Glutamatergic neuron (in vitro differentiated cells): ENCODE data around the gene USP30. TPM values are rescaled to one million over a fixed set of nuclear protein-coding genes. Genes with fewer than 3 reads are reported as not detected.
A peak's percentile ranks its signal among the peaks of the same experiment; 100 is the strongest.

Experiments
- DNase-seq: peaks from one replicate; pipeline ENCODE4 v3.0.0; 2022
- H3K27ac Mint-ChIP-seq: one replicate; pipeline ENCODE4 v1.8.0; 2020; ENCODE audit warnings: mild to moderate bottlenecking, mixed read lengths, inconsistent platforms; ENCODE audit not compliant: unreplicated experiment
- H3K27me3 Mint-ChIP-seq: one replicate; pipeline ENCODE4 v1.8.0; 2020; ENCODE audit warnings: mild to moderate bottlenecking, moderate library complexity, mixed read lengths, inconsistent platforms; ENCODE audit not compliant: unreplicated experiment
- H3K36me3 Mint-ChIP-seq: one replicate; pipeline ENCODE4 v1.8.0; 2020; ENCODE audit warnings: mild to moderate bottlenecking, mixed read lengths, inconsistent platforms; ENCODE audit not compliant: unreplicated experiment
- H3K4me1 Mint-ChIP-seq: one replicate; pipeline ENCODE4 v1.8.0; 2020; ENCODE audit warnings: mild to moderate bottlenecking, low read depth, mixed read lengths, inconsistent platforms; ENCODE audit not compliant: unreplicated experiment
- H3K4me3 Mint-ChIP-seq: one replicate; pipeline ENCODE4 v1.8.0; 2020; ENCODE audit warnings: mild to moderate bottlenecking, mixed read lengths, inconsistent platforms; ENCODE audit not compliant: unreplicated experiment
- H3K9me3 Mint-ChIP-seq: one replicate; pipeline ENCODE4 v1.8.0; 2020; ENCODE audit warnings: mild to moderate bottlenecking, moderate library complexity, mixed read lengths, inconsistent platforms; ENCODE audit not compliant: unreplicated experiment
- CTCF ChIP-seq: fragments of 200-600 bp; sonication (generic); IDR thresholded peaks from one replicate; pipeline ENCODE4 v1.5.0; 2021; ENCODE audit not compliant: partially characterized antibody, unreplicated experiment
- total RNA-seq: library from RNA; stranded (reverse); fragmentation: NEBNext Ultra II Directional; extraction: Animal tissue kit (Norgen Biotek cat#: 25700); gene quantifications from one replicate; pipeline ENCODE4 v1.2.1, GENCODE V29; 2021; ENCODE audit not compliant: unreplicated experiment

The USP30 gene
- total RNA-seq, 1 donor from 2014 or later, result 14.4 TPM

GRCh38 chr12:109097435-109098182, 45.2 kb downstream of the USP30 start, which contains the start of gene UNG:
Gene UNG, plus strand, starts transcription at chr12:109097597. Its CDS starts 83 bp downstream, at chr12:109097680.
- TF ChIP-seq CTCF, result no peak
- H3K4me1 Mint-ChIP-seq, result peaks cover 22% of the 10 kb centered on the region
- peaks cover 2% of the 10 kb centered on the region for H3K27me3 Mint-ChIP-seq
- H3K9me3 Mint-ChIP-seq, result peaks cover 5% of the 10 kb centered on the region
- H3K36me3 Mint-ChIP-seq, result no peaks in the 10 kb centered on the region
- H3K4me3 Mint-ChIP-seq, result peak within 1 kb of the TSS; percentile 98
- peak; percentile 99 for DNase-seq
- peak within 1 kb of the TSS; percentile 94 for H3K27ac Mint-ChIP-seq

DNA sequence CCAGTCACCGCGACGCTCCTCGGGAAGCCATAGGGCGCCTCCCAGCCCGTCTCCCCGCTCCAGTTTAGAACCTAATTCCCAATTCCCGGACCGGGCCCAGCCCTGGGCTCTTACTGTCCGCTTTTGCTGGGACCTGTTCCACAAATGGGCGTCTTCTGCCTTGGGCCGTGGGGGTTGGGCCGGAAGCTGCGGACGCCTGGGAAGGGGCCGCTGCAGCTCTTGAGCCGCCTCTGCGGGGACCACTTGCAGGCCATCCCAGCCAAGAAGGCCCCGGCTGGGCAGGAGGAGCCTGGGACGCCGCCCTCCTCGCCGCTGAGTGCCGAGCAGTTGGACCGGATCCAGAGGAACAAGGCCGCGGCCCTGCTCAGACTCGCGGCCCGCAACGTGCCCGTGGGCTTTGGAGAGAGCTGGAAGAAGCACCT, 45.8 kb downstream of the USP30 start:
- TF ChIP-seq CTCF, result no peak
- Mint-ChIP-seq H3K4me3 (peak overlapping the region; percentile 98), H3K36me3 (no peaks in the 10 kb centered on the region), H3K9me3 (peaks cover 5% of the 10 kb centered on the region), H3K4me1 (peaks cover 17% of the 10 kb centered on the region), H3K27me3 (peaks cover 2% of the 10 kb centered on the region), H3K27ac (peak overlapping the region; percentile 94)
- no peak for DNase-seq

DNA sequence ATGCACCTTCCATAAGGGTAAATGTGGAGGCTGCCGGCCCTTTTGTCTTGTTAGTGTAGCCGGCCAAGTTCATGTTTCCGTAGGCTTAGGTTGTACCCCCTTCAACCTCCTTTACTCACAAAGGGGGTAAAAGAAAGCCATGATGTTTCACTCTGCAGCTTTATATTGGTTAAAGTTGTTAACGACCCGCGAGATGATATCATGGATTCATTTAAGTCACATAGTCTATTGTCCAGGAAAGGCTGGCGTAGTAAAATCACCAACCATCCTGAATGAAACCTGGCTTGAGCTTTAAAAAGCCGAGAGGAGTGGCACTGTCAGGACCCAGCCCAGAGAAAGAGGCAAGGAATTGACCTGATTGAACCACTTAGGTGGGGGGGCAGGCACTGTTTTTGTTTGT, 46.3 kb downstream of the USP30 start:
- peak overlapping the region; percentile 98 for H3K4me3 Mint-ChIP-seq
- H3K27me3 Mint-ChIP-seq, result peaks cover 3% of the 10 kb centered on the region
- H3K9me3 Mint-ChIP-seq, result peaks cover 5% of the 10 kb centered on the region
- peak overlapping the region; percentile 94 for H3K27ac Mint-ChIP-seq
- DNase-seq, result no peak
- peaks cover 17% of the 10 kb centered on the region for H3K4me1 Mint-ChIP-seq
- TF ChIP-seq CTCF, result no peak
- H3K36me3 Mint-ChIP-seq, result no peaks in the 10 kb centered on the region

- peak overlapping the region; percentile 98 for H3K4me3 Mint-ChIP-seq
- no peak for DNase-seq
- H3K27ac Mint-ChIP-seq, result no peak overlapping the region
- H3K27me3 Mint-ChIP-seq, result peaks cover 3% of the 10 kb centered on the region
- no peaks in the 10 kb centered on the region for H3K36me3 Mint-ChIP-seq
- peaks cover under 1% of the 10 kb centered on the region for H3K9me3 Mint-ChIP-seq
- no peak for TF ChIP-seq CTCF
- peaks cover 17% of the 10 kb centered on the region for H3K4me1 Mint-ChIP-seq
These were observed 47.1 kb downstream of the USP30 start for GRCh38 chr12:109099431-109100020.

- peaks cover 3% of the 10 kb centered on the region for H3K27me3 Mint-ChIP-seq
- H3K36me3 Mint-ChIP-seq, result no peaks in the 10 kb centered on the region
- H3K4me1 Mint-ChIP-seq, result peaks cover 17% of the 10 kb centered on the region
- H3K9me3 Mint-ChIP-seq, result no peaks in the 10 kb centered on the region
- TF ChIP-seq CTCF, result no peak
- no peak for DNase-seq
- no peak overlapping the region for H3K27ac Mint-ChIP-seq
- no peak overlapping the region for H3K4me3 Mint-ChIP-seq
These were observed 48.4 kb downstream of the USP30 start for GRCh38 chr12:109100741-109101140.
